Psoas muscle (tissue), 8 donors: ENCODE measurements around the gene CDX2. TPM values are rescaled to one million over a fixed set of nuclear protein-coding genes. Genes with fewer than 3 reads are reported as not detected.

Source experiments
- ATAC-seq, 4 donors: fragments of 200-7000 bp; cut with Tn5 transposase; one replicate each; pipeline ENCODE4 v1.9.1; 2020; ENCODE audit warnings: moderate library complexity in 3 of 4, mild to moderate bottlenecking in 2 of 4
- DNase-seq, 2 donors: peaks; one replicate each; pipeline ENCODE4 v3.0.0-alpha.2; 2020
- H3K27ac ChIP-seq: fragments of 200-600 bp; one replicate; pipeline ENCODE4 v1.8.0; 2022
- H3K27me3 ChIP-seq, 3 donors: fragments of 200-600 bp in 1 of 3; one replicate each; pipeline versions ENCODE4 v1.6.1 to v1.8.0; 2013 to 2022; ENCODE audit warnings: low read length in 2 of 3, mild to moderate bottlenecking in 2 of 3, moderate library complexity in 1 of 3; ENCODE audit not compliant: insufficient read depth in 3 of 3
- H3K36me3 ChIP-seq, 2 donors: fragments of 200-600 bp in 1 of 2; one replicate each; pipeline versions ENCODE4 v1.6.1 to v1.8.0; 2013 to 2022; ENCODE audit warnings: low read depth in 1 of 2, mild to moderate bottlenecking in 1 of 2, moderate library complexity in 1 of 2; ENCODE audit not compliant: insufficient read depth in 1 of 2
- H3K4me1 ChIP-seq: fragments of 200-600 bp; one replicate; pipeline ENCODE4 v1.8.0; 2022
- H3K4me3 ChIP-seq: fragments of 200-600 bp; one replicate; pipeline ENCODE4 v1.8.0; 2022; ENCODE audit warnings: mild to moderate bottlenecking
- H3K9me3 ChIP-seq: fragments of 200-600 bp; one replicate; pipeline ENCODE4 v1.8.0; 2022
- WGBS, 3 donors: extraction: QIAGEN DNeasy Blood & Tissue Kit; methylation state at CpG; one replicate each; pipeline versions ENCODE4 v1.1.6 to v1.1.7; 2013; 5-methylcytosine and 5-hydroxymethylcytosine counted together
- intact Hi-C, 2 donors: fragments of 100-400 bp; cut with DNase I; formaldehyde crosslinking; loops; one replicate each; pipeline versions ENCODE4 v1.11.0 to v1.14.2; 2022
- polyA plus RNA-seq, 3 donors: library from polyadenylated mRNA; stranded (reverse); fragments of 200-250 nt; gene quantifications; one replicate each; pipeline ENCODE4 v1.2.3, GENCODE V29; 2013
- total RNA-seq, 4 donors: library from RNA; stranded (reverse); fragmentation: NEBNext Ultra II Directional in 2 of 4; extraction: Animal tissue kit (Norgen Biotek cat#: 25700) in 2 of 4; gene quantifications; one replicate each; pipeline versions ENCODE4 v1.2.1 to v1.2.4, GENCODE V29; 2021 to 2023
- TF ChIP-seq, protein P1 (sequence below): fragments of 200-600 bp; IDR thresholded peaks from one replicate; pipeline ENCODE4 v1.8.0; 2022; ENCODE audit warnings: antibody characterized with exemption
- donor health status: healthy with polysubstance abuse.
- donor health status: DM: no; HTN: no; CAD: no; lungs with moderate emphysema.
- donor health status: Bipolar disorder and iron deficiency.
- donor health status: healthy.
- donor health status: DM: yes; HTN: yes; CAD: no.
- donor health status: DM: no; HTN: no; CAD: no.
- donor health status: DM: no; HTN: no; CAD: no.
- donor health status: DM: yes; HTN: yes; CAD: no.

CDX2 gene
- total and polyA plus RNA-seq, 7 donors: 0.03 TPM; not detected in 6

GRCh38 chr13:27921421-27921960 lies 47.6 kb downstream of the CDX2 start:
- Histone ChIP-seq H3K27ac (no peak overlapping the region), H3K36me3 (no peaks in the 10 kb centered on the region), H3K27me3 (peaks cover 4 to 98% (median 68%) of the 10 kb centered on the region in 3 donors), H3K4me3 (peak overlapping the region; percentile 61), H3K4me1 (peaks cover 23% of the 10 kb centered on the region), H3K9me3 (no peaks in the 10 kb centered on the region)
- intact Hi-C loops: no loop called here
- peak in 1 of 4 donors; percentile 29 for ATAC-seq
- TF ChIP-seq, protein P1, sequence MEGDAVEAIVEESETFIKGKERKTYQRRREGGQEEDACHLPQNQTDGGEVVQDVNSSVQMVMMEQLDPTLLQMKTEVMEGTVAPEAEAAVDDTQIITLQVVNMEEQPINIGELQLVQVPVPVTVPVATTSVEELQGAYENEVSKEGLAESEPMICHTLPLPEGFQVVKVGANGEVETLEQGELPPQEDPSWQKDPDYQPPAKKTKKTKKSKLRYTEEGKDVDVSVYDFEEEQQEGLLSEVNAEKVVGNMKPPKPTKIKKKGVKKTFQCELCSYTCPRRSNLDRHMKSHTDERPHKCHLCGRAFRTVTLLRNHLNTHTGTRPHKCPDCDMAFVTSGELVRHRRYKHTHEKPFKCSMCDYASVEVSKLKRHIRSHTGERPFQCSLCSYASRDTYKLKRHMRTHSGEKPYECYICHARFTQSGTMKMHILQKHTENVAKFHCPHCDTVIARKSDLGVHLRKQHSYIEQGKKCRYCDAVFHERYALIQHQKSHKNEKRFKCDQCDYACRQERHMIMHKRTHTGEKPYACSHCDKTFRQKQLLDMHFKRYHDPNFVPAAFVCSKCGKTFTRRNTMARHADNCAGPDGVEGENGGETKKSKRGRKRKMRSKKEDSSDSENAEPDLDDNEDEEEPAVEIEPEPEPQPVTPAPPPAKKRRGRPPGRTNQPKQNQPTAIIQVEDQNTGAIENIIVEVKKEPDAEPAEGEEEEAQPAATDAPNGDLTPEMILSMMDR: no peak
- DNase-seq: no peak
- 3 to 6% (median 4%) methylated on average over 38 to 41 of the region's 41 CpGs for WGBS, 3 donors

GRCh38 chr13:27920677-27921420 lies 48.3 kb downstream of the CDX2 start:
- H3K4me1 ChIP-seq: peaks cover 23% of the 10 kb centered on the region
- TF ChIP-seq, protein P1: no peak
- intact Hi-C loops: no loop called here
- 1 to 2% (median 1%) methylated on average over 37 to 40 of the region's 40 CpGs for WGBS, 3 donors
- peak overlapping the region; percentile 61 for H3K4me3 ChIP-seq
- DNase-seq (no peak), ATAC-seq (peak in 1 of 4 donors; percentile 52)
- H3K27ac ChIP-seq: no peak overlapping the region
- H3K27me3 ChIP-seq: peaks cover 4 to 98% (median 68%) of the 10 kb centered on the region in 3 donors
- H3K9me3 ChIP-seq: no peaks in the 10 kb centered on the region
- no peaks in the 10 kb centered on the region for H3K36me3 ChIP-seq

DNA sequence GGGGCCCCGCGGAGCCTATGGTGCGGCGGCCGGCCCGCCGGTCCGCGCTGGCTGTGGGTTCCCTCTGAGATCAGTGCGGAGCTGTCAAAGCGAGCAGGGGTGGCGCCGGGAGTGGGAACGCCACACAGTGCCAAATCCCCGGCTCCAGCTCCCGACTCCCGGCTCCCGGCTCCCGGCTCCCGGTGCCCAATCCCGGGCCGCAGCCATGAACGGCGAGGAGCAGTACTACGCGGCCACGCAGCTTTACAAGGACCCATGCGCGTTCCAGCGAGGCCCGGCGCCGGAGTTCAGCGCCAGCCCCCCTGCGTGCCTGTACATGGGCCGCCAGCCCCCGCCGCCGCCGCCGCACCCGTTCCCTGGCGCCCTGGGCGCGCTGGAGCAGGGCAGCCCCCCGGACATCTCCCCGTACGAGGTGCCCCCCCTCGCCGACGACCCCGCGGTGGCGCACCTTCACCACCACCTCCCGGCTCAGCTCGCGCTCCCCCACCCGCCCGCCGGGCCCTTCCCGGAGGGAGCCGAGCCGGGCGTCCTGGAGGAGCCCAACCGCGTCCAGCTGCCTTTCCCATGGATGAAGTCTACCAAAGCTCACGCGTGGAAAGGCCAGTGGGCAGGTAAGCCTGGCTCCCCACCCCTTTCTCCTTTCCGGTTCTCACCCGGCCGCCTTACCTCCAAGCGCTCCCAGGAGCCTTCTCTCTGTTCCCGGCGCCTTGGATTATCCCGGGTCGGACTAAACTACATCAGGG lies 49.0 kb downstream of the CDX2 start, which contains the start of gene PDX1:
TSS of gene PDX1 (plus strand) at position 67 of the 743 bp plus-strand sequence. CDS start at position 206, 139 bp downstream.
- H3K27me3 ChIP-seq: peaks cover 4 to 100% (median 64%) of the 10 kb centered on the region in 3 donors
- TF ChIP-seq, protein P1: no peak
- no peak for DNase-seq

GRCh38 chr13:27919659-27919933 lies 49.5 kb downstream of the CDX2 start:
- Histone ChIP-seq H3K27me3 (peaks cover 4 to 100% (median 61%) of the 10 kb centered on the region in 3 donors), H3K27ac (no peak overlapping the region), H3K4me3 (peak overlapping the region; percentile 61), H3K9me3 (no peaks in the 10 kb centered on the region), H3K4me1 (peaks cover 23% of the 10 kb centered on the region), H3K36me3 (no peaks in the 10 kb centered on the region)
- intact Hi-C loops: no loop called here
- no peak for DNase-seq
- ATAC-seq: no peak
- TF ChIP-seq, protein P1: no peak
- 3 to 5% (median 3%) methylated on average over 11 of the region's 11 CpGs for WGBS, 3 donors

More for the DNA sequence above, 49.0 kb downstream of the CDX2 start, which contains the start of gene PDX1:
- ATAC-seq: peak; percentile 67 to 83 (median 80)
- Histone ChIP-seq H3K4me3 (peak within 1 kb of the TSS; percentile 61), H3K4me1 (peaks cover 23% of the 10 kb centered on the region), H3K36me3 (no peaks in the 10 kb centered on the region), H3K27ac (no peak within 1 kb of the TSS), H3K9me3 (no peaks in the 10 kb centered on the region)
- 1 to 2% (median 1%) methylated on average over 45 to 76 of the region's 76 CpGs for WGBS, 3 donors
- intact Hi-C loops: no loop called here
